ENCODE measurements around the gene PLEKHG7.
A peak's percentile ranks its signal among the peaks of the same experiment; 100 is the strongest.
"Not testable (repeated sequence)": the region's sequence is repeated elsewhere in the genome, so short reads cannot be mapped to it uniquely, and the experiment has no call there.

The PLEKHG7 gene

DNA sequence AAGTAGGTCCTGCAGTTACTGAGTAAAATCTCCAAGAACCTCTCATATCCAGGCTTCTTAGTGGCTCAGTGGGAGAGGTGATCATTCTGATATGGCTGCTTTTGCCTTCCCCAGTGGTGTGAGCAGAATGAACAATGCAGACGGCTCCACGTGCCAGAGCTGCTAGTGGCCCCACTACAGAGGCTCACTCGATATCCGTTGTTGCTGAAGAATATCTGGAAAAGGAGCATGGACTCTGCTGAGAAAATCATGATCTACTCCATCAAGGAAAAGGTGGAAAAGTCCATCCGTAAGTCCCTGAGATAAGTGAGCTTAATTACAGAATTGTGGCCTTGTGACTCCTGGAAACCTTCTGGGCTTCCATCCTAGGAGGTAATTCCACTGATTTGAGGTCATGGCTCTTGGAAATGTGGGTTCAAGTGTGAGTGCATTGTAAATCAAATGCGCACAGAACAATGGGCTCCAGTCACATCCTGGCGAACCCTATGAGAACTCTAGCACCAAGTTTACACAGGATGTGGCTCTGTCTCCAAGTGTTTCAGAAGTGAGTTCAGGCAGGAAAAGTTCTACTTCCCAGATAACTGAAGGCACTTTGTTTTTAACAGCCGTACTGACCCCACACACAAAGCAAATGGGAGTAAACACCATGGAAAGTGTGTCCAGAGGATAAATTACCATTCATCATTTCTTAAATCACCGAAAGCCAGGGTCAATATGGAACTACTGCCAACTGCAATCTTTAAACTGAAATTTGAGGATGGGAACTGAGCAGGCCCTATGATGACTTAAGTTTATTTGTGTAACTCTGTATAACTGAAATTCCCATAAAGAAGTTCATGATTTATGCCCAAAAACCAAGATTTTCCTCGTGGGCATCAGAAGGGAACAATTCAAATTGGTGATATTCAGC, 51.4 kb downstream of the PLEKHG7 start:
- no peak for DNase-seq

DNA sequence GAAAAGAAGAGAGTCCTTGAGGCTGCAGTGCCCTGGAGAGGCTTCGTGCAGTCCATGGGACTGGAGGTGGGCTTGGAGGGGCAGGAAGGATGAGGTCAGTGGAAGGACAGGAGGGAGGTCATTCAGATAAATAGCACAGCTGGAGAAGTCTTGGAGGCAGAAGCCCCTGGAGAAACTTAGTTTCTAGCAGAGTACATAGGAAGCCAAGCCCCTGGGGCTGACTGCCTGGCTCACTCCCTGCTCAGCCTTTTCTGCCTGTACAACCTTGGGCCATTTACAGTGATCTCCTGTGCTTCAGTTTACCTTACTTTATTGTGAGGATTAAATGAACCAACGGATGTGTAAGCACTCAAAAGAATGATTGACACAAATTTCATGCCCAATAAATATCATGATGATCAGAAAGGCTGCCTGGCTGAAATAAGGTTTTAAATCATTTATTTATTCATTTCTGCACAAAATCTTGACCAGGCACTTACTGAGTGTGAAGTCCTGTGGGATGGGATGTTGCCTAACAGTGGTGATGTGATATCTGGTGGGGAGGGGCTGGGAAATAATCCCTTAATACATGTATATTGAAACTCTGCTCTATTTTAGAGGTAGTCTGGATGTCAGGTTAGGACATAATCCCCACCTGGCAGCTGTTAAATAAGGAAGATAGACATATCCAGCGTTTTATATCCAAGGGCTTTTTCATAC, 54.3 kb downstream of the PLEKHG7 start:
- DNase-seq, result no peak

DNA sequence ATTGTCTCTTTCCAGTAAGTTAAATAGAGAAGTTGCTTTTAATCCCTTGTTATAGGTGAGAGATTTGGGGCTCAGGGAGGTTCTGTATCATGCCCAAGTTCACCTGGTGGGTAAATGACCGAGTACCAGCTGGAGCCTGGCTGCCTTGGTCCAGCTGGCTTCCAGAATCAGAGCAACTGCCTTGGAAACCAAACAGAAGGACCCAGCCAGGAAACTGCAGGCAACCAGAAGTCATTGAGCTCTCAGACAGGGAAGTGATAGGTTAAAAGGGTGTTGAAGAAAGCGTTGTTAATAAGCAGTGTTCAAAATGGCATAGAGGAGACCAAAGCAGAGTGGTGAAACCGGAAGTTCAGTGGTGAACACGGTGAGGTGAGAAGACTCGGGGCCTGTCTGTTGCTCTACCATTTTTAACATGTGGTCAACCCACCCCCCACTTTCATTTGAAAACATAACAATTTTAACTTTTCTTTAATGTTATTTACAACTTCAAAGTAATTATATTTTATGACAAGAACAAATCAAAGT, 54.9 kb downstream of the PLEKHG7 start:
- DNase-seq, result no peak

DNA sequence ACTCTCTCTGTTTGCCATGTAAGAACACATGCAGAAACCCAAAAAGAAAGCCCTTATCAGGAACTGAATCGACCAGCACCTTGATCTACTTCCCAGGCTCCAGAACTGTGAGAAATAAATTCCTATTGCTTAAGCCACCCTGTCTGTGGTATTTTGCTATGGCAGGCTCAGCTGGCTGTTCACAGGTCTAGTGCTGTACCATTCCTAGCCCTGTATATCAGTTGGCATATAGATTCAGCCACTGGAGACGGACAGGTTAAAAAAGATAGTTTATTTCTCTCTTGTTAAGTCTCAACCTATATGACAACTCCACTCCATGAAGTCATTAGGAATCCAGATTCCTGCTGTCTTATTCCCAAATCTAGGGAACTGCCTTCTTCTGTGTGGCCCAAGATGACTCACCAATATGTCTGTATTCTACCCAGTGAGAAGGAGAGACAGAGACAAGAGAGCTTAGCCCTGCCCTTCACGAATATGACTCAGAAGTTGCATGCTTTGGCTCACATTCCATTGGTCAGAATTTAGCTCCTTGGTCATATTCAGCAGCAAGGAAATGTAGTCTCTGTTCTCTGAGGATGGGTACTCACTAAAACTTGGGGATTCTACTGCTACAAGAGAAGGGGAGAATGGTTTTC, 57.0 kb downstream of the PLEKHG7 start:
- DNase-seq, result no peak

DNA sequence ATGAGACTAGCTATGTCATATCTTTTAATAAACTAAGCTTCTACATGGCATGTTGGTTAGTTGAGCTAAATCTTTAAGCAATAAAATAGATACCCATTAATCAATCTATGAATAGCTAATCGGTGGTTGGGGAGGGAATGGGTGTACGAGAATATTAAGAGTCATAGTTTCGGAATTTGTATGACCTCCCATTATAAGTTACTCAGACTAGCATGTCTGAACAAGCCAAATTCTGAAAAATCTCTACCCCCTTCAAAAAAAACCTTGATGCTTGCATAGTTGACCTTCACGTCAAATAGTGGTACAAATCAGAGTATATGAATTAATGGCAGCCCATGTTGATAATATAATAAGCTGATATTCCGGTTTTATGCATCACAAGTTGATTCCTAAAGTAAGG, 60.0 kb downstream of the PLEKHG7 start:
- no peak for DNase-seq

DNA sequence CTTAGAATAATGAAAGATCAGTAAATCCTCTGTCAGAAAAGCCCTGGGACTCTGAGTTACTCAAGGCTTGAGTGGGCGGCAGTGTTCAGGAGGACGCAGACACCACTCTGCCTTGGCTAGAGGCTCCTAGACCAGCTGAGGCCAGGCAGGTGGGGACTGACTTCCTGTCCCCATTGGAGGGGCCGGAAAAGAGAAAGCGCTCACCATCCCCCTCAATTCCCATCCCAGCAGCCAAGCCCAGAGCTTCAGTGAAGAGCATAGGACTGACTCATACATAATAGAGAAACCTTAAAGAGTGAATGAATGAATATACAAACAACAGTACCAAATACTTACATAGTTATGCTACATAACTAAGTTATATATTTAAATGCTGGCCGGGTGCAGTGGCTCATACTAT, 62.0 kb downstream of the PLEKHG7 start:
- no peak for DNase-seq

DNA sequence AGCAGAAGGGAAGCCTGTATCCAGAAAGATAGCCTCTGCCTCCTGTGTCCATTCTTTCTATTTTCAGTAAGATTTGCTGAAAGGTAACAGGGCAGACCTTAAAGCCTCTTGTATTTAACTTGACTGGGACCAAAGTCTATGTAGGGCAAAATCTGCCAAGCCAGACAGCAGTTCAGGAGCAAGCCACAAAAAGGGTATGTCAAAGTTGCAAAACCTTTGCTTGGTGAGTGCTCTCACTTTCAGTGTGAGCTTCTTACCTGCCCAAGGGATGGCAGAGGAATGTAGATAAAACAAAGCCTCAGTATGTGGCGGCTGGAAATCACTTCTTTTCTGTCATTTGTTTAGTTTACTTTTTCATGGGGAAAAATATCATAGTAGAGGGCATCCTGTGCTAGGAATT, 63.1 kb downstream of the PLEKHG7 start:
- DNase-seq, result no peak

DNA sequence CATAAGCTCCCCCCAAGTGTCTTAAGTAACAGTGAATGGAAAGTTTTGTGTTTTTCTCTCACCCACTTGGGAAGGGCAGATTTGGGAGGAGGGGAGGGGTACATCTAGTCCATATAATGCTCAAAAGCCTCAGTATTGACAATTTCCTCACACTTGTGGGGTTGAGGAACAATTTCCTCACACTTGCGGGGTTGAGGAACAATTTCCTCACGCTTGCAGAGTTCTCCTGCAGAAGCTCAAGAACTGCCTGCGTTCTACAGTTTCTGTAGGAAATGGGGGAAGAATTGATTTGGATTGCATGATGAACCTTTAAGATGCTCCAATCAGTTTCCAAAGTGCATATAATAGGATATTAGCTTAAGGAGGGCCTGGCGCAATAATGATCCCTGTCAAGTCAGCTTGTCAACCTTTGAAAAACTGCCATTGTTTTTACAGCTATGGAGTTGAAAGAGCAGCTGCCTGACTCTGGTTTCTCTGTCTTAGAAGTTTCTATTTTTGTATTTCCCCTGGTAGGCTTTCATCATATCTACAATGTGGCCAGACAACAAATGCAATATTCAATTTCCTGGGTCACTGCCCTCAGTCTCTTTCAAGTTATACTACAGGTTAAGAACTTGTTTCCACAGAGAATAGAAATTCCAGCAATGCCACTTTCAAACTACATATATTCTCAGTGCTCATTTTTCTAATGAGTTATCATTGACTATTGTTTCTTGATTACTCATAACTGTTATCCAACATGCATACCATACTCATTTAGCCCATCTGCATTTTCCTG, 66.5 kb downstream of the PLEKHG7 start:
- no peak for DNase-seq

DNA sequence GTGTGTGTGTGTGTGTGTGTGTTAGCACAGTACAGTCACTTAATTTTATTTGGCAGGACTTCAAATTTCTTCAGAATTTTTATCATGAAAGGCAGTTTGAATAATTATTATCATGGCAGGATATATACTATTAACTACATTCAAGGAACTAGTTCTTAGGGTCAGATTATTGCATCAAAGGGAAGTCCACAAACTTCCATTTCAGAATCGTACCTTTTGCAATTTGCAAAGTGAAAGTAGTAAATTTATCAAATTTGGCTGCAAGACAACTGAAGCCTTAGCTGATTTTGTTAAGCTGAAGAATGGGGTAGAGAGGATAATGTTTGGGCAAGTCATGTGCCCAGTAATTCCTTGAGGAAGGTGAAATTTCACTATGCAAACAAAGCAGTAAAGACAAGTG, 68.2 kb downstream of the PLEKHG7 start:
- no peak for DNase-seq

DNA sequence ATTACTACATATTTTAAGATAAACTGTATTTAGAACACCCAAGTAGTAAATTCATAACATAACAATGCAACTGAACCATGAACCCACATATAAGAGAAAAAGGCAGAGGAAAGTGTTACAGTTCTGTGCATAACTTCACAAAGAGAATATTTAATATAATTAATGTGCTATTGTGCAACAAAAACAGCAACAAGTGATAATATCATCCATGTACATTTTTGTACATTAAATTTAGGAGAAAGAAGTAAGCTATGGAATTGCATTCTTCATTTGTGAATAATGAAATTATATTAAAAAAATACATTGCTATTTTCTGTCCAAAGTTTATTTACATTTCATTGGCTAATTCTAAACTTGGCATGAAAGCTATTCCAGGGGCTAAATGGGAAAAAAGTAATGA, 72.6 kb downstream of the PLEKHG7 start:
- DNase-seq, result no peak

DNA sequence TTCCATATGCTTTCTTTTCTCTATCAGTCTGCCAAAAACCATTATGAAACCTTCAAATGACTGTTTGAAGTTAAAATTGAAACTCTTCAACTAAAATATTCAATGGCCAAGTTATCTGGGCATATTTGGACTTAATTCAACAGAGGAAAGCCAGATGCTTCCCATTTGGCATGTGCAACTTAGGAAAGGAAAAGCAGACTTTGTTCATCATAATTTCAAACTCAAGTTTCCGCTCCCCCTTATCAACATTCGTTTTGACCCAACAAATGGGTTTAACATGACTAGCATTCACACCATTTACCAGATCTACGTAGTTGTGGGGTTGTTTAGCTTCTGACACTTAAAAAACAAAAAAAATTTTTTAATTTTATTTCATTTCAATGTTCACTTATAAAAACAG, 75.7 kb downstream of the PLEKHG7 start:
- no peak for DNase-seq

DNA sequence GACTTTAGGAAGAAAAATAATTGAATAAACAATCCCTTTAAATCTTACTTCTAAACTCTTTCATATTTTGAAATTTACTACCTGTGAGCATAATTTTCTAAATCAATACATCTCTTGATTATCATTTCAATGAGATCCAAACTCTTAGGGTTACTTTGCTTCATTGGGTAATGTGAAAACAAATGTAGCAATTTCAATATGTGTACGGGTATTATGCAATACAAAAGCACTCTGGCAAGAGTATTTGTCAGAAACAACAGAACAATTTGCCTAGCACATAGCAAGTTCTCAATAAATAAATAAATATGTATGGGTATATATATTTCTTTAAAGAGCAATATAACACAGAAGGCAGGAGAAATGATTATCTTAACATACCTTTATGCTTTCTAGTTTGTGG, 77.1 kb downstream of the PLEKHG7 start:
- no peak for DNase-seq

DNA sequence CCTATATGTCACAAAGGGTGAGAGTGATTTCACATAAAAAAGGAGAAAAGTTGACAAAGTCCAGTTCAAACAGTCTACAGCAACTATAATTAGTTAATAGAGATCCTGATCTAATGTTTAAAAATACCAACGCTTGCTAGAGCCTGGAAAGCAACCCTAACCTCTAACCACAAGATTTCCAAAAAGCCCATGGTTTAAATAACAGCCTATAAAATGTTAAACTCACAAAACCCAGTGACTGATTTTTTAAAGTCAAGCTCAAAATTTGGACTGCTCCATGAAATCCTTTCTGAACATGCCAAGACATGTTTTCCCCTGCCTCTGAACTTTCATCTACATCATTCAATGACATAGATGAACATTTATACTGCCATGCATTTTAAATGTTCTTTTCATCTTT, 81.6 kb downstream of the PLEKHG7 start:
- DNase-seq, result no peak

DNA sequence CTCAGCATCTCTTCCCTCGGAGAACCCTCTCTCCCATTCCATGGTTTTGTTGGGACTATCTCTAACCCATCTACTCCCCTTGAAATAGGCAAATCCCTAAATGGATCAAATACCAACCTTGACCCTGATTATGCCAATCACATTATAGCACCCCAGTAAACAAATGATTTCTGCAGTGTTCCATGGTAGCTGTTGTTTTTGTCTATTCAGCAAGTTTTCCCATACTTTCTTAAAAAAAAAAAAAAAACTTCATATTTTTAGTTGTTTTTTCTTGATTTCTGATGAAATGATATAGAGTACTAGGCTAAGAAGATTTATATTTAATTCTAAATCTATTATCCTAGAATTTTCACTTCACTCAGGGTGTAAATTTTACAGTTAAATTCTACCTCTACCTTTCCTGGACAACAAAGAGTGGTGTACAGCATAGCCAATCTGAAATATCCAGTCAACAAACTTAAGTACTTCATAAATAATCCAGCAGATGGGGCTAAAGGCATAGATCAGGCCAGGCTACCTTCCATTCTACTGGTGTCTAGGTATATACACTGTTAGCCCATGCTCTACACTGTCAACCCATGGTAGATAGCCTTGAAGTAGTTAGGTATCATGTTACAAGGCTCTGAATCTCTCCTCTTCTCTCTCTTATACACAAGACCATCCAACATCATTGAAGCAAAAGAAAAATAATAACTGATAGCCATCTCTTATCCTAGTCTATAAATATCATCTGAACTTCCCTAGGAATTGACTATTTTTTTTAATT, 82.2 kb downstream of the PLEKHG7 start:
- peak; percentile 11 for DNase-seq

DNA sequence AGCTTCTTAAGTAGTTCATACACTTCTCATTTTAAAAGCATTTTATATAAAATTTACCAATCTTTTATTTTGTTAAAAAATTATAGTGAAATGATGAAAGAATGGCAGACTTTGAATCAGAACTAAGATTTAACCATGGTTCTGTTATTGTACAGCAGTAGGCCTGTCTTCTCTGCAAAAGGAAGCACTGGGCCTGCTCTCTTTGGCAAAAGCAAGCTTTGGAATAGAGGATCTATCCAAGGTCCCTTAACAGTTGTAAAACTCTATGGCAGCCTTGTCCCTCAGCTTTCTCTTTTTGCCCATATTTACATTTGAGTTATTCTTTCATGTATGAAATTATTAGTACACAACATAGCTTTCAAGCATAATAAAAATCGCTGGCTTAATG, 82.8 kb downstream of the PLEKHG7 start:
- no peak for DNase-seq

DNA sequence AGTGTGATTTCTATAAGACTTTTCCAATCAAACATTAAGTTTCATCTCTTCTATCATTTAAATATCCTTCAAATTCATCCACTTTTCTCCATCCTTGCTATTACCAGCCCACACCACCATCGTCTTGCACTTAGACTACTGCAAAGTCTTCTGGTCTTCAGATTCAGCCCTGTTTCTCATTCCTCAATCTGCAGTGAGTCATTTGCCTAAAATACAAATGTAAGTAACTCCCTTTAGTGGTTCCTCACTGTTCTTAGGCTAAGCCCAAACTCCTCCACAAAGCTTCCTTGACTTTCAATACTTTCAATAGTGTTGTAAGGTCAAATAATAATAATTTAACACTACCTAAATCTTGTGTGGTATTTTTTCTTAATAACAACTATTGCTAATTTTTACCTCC, 83.3 kb downstream of the PLEKHG7 start:
- DNase-seq, result no peak

DNA sequence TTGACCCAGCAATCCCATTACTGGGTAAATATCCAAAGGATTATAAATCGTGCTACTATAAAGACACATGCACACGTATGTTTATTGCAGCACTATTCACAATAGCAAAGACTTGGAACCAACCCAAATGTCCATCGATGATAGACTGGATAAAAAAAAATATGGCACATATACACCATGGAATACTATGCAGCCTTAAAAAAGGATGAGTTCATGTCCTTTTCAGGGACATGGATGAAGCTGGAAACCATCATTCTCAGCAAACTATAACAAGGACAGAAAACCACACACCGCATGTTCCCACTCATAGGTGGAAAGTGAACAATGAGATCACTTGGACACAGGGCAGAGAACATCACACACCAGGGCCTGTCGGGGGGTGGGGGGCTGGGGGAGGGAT, 91.6 kb downstream of the PLEKHG7 start:
- DNase-seq, result not testable (repeated sequence)

DNA sequence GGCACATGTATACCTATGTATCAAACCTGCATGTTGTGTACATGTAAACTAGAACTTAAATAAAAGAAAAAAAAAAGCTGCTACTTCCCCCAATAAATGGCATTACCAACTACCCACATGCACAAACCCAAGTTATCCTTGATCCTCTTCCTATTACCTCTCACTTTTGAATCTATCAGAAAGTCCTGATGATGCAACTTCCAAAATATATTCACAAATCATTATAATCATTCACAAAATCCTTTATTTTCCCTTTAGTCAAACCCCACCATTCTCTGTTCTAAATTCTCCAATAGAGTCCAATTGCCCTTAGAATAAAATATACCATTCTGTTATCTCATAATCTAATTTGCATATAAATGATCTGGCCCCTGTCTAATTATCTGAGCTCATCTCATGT, 92.0 kb downstream of the PLEKHG7 start:
- DNase-seq, result no peak

DNA sequence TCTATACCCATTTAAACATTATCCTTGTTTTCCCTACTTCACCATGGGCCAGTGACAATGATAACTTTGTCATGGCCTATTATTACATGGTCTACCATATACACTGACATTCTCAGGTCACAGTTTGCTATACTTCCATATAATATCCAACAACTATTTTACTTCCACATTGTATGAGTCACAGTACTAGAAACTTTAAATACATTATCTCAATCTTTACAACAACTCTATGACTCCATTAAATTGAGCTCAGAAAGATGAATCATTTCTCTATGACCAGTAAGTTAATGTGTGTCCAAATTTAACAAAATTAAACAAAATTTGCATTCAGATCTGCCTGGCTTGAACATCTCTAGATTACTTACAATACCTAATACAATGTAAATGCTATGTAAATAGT, 93.9 kb downstream of the PLEKHG7 start:
- no peak for DNase-seq

DNA sequence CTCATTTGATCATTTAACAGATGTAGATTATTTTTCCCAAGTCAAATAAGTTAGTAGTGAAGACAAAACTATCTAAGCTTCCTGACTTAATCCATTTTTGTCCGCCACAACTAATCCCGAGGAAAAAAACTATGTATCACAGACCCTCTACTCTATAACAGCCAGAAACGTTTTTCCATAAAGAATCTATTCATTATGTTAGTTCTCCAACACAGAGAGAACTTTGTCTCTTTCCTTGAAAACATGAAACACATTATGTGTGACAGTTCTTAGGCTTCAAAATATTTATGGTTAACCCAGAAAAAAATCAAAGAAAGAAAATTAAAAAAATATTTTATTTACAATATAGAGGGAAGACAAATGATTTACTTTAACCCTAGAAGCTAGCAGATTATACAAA, 100.1 kb downstream of the PLEKHG7 start:
- no peak for DNase-seq

DNA sequence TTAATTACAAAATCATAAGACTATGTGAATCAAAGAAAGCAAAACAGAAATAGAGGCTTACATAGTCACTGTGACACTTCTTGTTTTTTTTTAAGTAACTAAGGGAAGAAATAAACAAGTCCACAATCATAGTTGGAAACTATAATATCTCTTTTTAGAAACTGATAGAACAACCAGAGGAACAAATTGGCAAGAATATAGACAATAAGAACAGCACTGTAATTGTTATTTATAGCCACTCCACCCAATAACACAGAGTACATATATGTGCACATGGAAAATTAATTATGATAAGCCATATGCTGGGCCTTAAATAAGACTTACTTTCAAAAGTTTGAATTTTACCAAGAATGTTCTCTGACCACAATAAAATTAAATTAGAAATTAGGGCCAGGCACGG, 101.1 kb downstream of the PLEKHG7 start:
- no peak for DNase-seq

DNA sequence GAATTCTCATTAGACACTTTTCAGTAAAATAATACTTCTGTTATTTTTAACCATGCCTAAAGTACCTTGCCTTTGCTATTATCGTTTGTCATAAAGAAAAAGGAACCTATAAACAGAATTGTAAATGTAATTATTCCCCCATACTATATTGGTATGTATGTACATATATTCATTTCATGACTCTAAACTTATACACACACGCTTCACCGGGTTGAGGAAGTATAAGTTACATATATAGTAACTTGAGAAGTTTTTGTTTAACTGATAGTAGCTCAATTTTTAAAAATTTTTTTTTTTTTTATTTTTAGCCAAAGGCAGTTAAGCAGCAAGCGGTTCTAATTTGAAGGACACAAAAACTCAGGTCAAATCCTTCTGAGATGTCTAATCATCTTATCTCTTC, 107.6 kb downstream of the PLEKHG7 start:
- no peak for DNase-seq
